ENCODE results near the gene PTPRM.

Gene PTPRM

GRCh38 chr18:7566567-7567473 is at the start of gene PTPRM:
TSS of gene PTPRM (plus strand) at chr18:7567316. CDS start at chr18:7567819, 503 bp downstream.
- DNase-seq (ENCODE audit: low read depth) = peak; percentile 31

- no peak for DNase-seq (ENCODE audit: low read depth)
Measured at GRCh38 chr18:7517852-7518251, 49.3 kb upstream of the PTPRM start.

GRCh38 chr18:7520200-7520785 is 46.8 kb upstream of the PTPRM start:
- DNase-seq (ENCODE audit: low read depth) = no peak

- DNase-seq (ENCODE audit: low read depth) = no peak
Measured at GRCh38 chr18:7521226-7521856, 45.8 kb upstream of the PTPRM start.

GRCh38 chr18:7523772-7524171 is 43.3 kb upstream of the PTPRM start:
- no peak for DNase-seq (ENCODE audit: low read depth)

- DNase-seq (ENCODE audit: low read depth) = no peak
Measured at GRCh38 chr18:7524786-7525185, 42.3 kb upstream of the PTPRM start.

- DNase-seq (ENCODE audit: low read depth) = no peak
Measured at GRCh38 chr18:7532942-7533341, 34.2 kb upstream of the PTPRM start.

GRCh38 chr18:7535436-7536205 is 31.5 kb upstream of the PTPRM start:
- no peak for DNase-seq (ENCODE audit: low read depth)

- DNase-seq (ENCODE audit: low read depth) = no peak
Measured at GRCh38 chr18:7537145-7537544, 30.0 kb upstream of the PTPRM start.

GRCh38 chr18:7541835-7542234 is 25.3 kb upstream of the PTPRM start:
- DNase-seq (ENCODE audit: low read depth) = no peak

GRCh38 chr18:7544686-7545085 is 22.4 kb upstream of the PTPRM start:
- no peak for DNase-seq (ENCODE audit: low read depth)

- DNase-seq (ENCODE audit: low read depth) = no peak
Measured at GRCh38 chr18:7545734-7546133, 21.4 kb upstream of the PTPRM start.

- DNase-seq (ENCODE audit: low read depth) = no peak
Measured at GRCh38 chr18:7548221-7548620, 18.9 kb upstream of the PTPRM start.

- DNase-seq (ENCODE audit: low read depth) = no peak
Measured at GRCh38 chr18:7548721-7549120, 18.4 kb upstream of the PTPRM start.

- no peak for DNase-seq (ENCODE audit: low read depth)
Measured at GRCh38 chr18:7557973-7558372, 9.1 kb upstream of the PTPRM start.

GRCh38 chr18:7558769-7559168 is 8.3 kb upstream of the PTPRM start:
- DNase-seq (ENCODE audit: low read depth) = no peak

- DNase-seq (ENCODE audit: low read depth) = no peak
Measured at GRCh38 chr18:7559709-7560319, 7.3 kb upstream of the PTPRM start.

- no peak for DNase-seq (ENCODE audit: low read depth)
Measured at GRCh38 chr18:7561909-7562460, 5.1 kb upstream of the PTPRM start.

GRCh38 chr18:7562491-7562890 is 4.6 kb upstream of the PTPRM start:
- no peak for DNase-seq (ENCODE audit: low read depth)

- no peak for DNase-seq (ENCODE audit: low read depth)
Measured at GRCh38 chr18:7565677-7566076, 1.4 kb upstream of the PTPRM start.

GRCh38 chr18:7566244-7566566 is 911 bp upstream of the PTPRM start:
- no peak for DNase-seq (ENCODE audit: low read depth)
